ENCODE measurements around the gene STAT3. TPM values are rescaled to one million over a fixed set of nuclear protein-coding genes. Genes with fewer than 3 reads are reported as not detected.

Gene STAT3
- total and polyA plus RNA-seq, 9 of the 15 experiments (the other 6 are each of a cell fraction or from before 2014, with no cell fraction given), result 90.0 to 179 (median 114) TPM

- TF ChIP-seq ZNF609 (CRISPR knock-in tag; IDR thresholded peaks at IDR 0.05; ENCODE audit: borderline replicate concordance) (no peak), HDAC1 (IDR thresholded peaks at IDR 0.05) (no peak), NRF1 (conservative IDR thresholded peaks at IDR 0.05 in 1 of 2, IDR thresholded peaks at IDR 0.05 in 1 of 2) (no peak), MAX (CRISPR knock-in tag; IDR thresholded peaks at IDR 0.05) (0 out of 2 replicates have a peak, but pooled peaks have one; percentile 60), STAT5B (CRISPR knock-in tag; IDR thresholded peaks at IDR 0.05) (no peak), HOMEZ (CRISPR knock-in tag; IDR thresholded peaks at IDR 0.05) (no peak), ZBTB7A (IDR thresholded peaks at IDR 0.05; ENCODE audit: borderline replicate concordance, control insufficient read depth, low read depth, low read length) (peak; percentile 39; the same call in 1 of the 2 replicates), ZNF583 (CRISPR knock-in tag; IDR thresholded peaks at IDR 0.05) (peak; percentile 74), E2F6 (IDR thresholded peaks at IDR 0.05; ENCODE audit: borderline replicate concordance in 1 of 2, extremely low read depth in 1 of 2, insufficient read depth in 1 of 2, insufficient read length in 1 of 2, low read depth in 1 of 2, low read length in 1 of 2, poor library complexity in 1 of 2, severe bottlenecking in 1 of 2) (peak; percentile 72 to 88), ZNF507 (tag; conservative IDR thresholded peaks at IDR 0.05) (no peak), STAG1 (CRISPR knock-in tag; IDR thresholded peaks at IDR 0.05; ENCODE audit: borderline replicate concordance) (no peak), SP1 (CRISPR knock-in tag; IDR thresholded peaks at IDR 0.05) (no peak), MED1 (CRISPR knock-in tag; IDR thresholded peaks at IDR 0.05; ENCODE audit: borderline replicate concordance) (no peak), SNAPC5 (CRISPR knock-in tag; IDR thresholded peaks at IDR 0.05) (no peak), ZNF395 (CRISPR knock-in tag; IDR thresholded peaks at IDR 0.05) (0 out of 2 replicates have a peak, but pooled peaks have one; percentile 15), GTF2E2 (tag; IDR thresholded peaks at IDR 0.05) (no peak)
Observed at GRCh38 chr17:42309986-42310786, 78.1 kb downstream of the STAT3 start (continued).
